CD14-positive monocyte (primary cell): ENCODE measurements around the gene CDH22. TPM values are rescaled to one million over a fixed set of nuclear protein-coding genes. Genes with fewer than 3 reads are reported as not detected.
A peak's percentile ranks its signal among the peaks of the same experiment; 100 is the strongest.

Source experiments
- DNase-seq, 3 donors: peaks; one replicate each; pipeline ENCODE4 v3.0.0-alpha.2; 2011 to 2022
- H2AFZ ChIP-seq: 2 replicates; pipeline ENCODE4 v1.6.0; 2012; ENCODE audit warnings: mild to moderate bottlenecking, low read depth, low read length, inconsistent platforms; ENCODE audit not compliant: insufficient read depth, poor library complexity, severe bottlenecking
- H3K27ac ChIP-seq, 2 donors: 1 replicate in 1 of 2; 2 replicates in 1 of 2; pipeline ENCODE4 v1.5.1; 2012 to 2013; ENCODE audit warnings: low read length in 2 of 2, control low read depth in 1 of 2, inconsistent platforms in 1 of 2, low read depth in 1 of 2, mild to moderate bottlenecking in 1 of 2
- H3K27me3 ChIP-seq, 2 donors: one replicate each; pipeline versions ENCODE4 v1.6.0 to v1.6.1; 2011 to 2013; ENCODE audit warnings: low read length in 2 of 2; ENCODE audit not compliant: control insufficient read depth in 2 of 2, insufficient read depth in 2 of 2
- H3K36me3 ChIP-seq, 2 donors: replicated peaks in 1 of 2; 1 replicate in 1 of 2; 2 replicates in 1 of 2; pipeline versions ENCODE4 v1.5.1 to v1.6.1; 2012 to 2013; ENCODE audit warnings: low read length in 2 of 2, control low read depth in 1 of 2, inconsistent platforms in 1 of 2, mild to moderate bottlenecking in 1 of 2; ENCODE audit not compliant: insufficient read depth in 2 of 2, control insufficient read depth in 1 of 2
- H3K4me1 ChIP-seq, 2 donors: 1 replicate in 1 of 2; 2 replicates in 1 of 2; pipeline versions ENCODE4 v1.5.1 to v1.6.1; 2012 to 2013; ENCODE audit warnings: low read length in 2 of 2, control low read depth in 1 of 2, inconsistent platforms in 1 of 2, mild to moderate bottlenecking in 1 of 2, moderate library complexity in 1 of 2; ENCODE audit not compliant: insufficient read depth in 2 of 2, control insufficient read depth in 1 of 2
- H3K4me2 ChIP-seq: replicated peaks from 2 replicates; pipeline ENCODE3; 2012; ENCODE audit warnings: low read length, moderate library complexity, mild to moderate bottlenecking; ENCODE audit not compliant: poor library complexity, severe bottlenecking; ENCODE audit errors: extremely low read depth
- H3K4me3 ChIP-seq, 3 experiments: fragments of 200-600 bp in 1 of 3; sonication (generic) in 1 of 3; replicated peaks in 1 of 3; 1 replicate in 2 of 3; 2 replicates in 1 of 3; pipeline ENCODE4 v1.5.1; 2011 to 2013; ENCODE audit warnings: low read length in 3 of 3, mild to moderate bottlenecking in 3 of 3, control low read depth in 2 of 3, low read depth in 2 of 3, inconsistent platforms in 1 of 3, moderate library complexity in 1 of 3
- H3K79me2 ChIP-seq: 2 replicates; pipeline ENCODE4 v1.6.0; 2012; ENCODE audit warnings: mild to moderate bottlenecking, control low read depth, inconsistent platforms, low read length, moderate library complexity; ENCODE audit not compliant: insufficient read depth
- H3K9ac ChIP-seq: 2 replicates; pipeline ENCODE4 v1.6.0; 2017; ENCODE audit warnings: low read length, mild to moderate bottlenecking; ENCODE audit not compliant: insufficient read depth, poor library complexity, severe bottlenecking
- H3K9me3 ChIP-seq, 2 donors: replicated peaks in 1 of 2; 1 replicate in 1 of 2; 2 replicates in 1 of 2; pipeline versions ENCODE4 v1.5.1 to v1.6.1; 2012 to 2013; ENCODE audit warnings: low read length in 2 of 2, control low read depth in 1 of 2; ENCODE audit not compliant: control insufficient read depth in 1 of 2, insufficient read depth in 1 of 2
- H4K20me1 ChIP-seq: 2 replicates; pipeline ENCODE4 v1.6.0; 2012; ENCODE audit warnings: mild to moderate bottlenecking, low read length, control low read depth, moderate library complexity; ENCODE audit not compliant: insufficient read depth
- H3K27ac Mint-ChIP-seq, 7 donors: one replicate each; pipeline ENCODE4 v1.8.0; 2020; ENCODE audit warnings: mild to moderate bottlenecking in 7 of 7, mixed read lengths in 7 of 7, moderate library complexity in 6 of 7, inconsistent platforms in 2 of 7
- H3K27me3 Mint-ChIP-seq, 3 donors: one replicate each; pipeline ENCODE4 v1.8.0; 2021 to 2022; ENCODE audit warnings: low read depth in 3 of 3, mild to moderate bottlenecking in 3 of 3, mixed read lengths in 3 of 3, moderate library complexity in 3 of 3, inconsistent platforms in 1 of 3
- H3K36me3 Mint-ChIP-seq, 2 donors: one replicate each; pipeline ENCODE4 v1.8.0; 2020; ENCODE audit warnings: mixed read lengths in 2 of 2, inconsistent platforms in 1 of 2, mild to moderate bottlenecking in 1 of 2
- H3K4me1 Mint-ChIP-seq: one replicate; pipeline ENCODE4 v1.8.0; 2020; ENCODE audit warnings: mild to moderate bottlenecking, mixed read lengths
- H3K4me3 Mint-ChIP-seq, 2 donors: one replicate each; pipeline ENCODE4 v1.8.0; 2020; ENCODE audit warnings: mild to moderate bottlenecking in 2 of 2, mixed read lengths in 2 of 2, moderate library complexity in 1 of 2
- H3K9me3 Mint-ChIP-seq, 7 donors: one replicate each; pipeline ENCODE4 v1.8.0; 2020 to 2022; ENCODE audit warnings: mixed read lengths in 7 of 7, mild to moderate bottlenecking in 6 of 7, moderate library complexity in 6 of 7, inconsistent platforms in 2 of 7
- CTCF ChIP-seq: fragments of 200-600 bp; IDR thresholded peaks from one replicate; pipeline ENCODE4 v1.8.0; 2022; ENCODE audit warnings: antibody characterized with exemption, mild to moderate bottlenecking
- WGBS: methylation state at CpG from one replicate; pipeline ENCODE4 v1.1.5; 2013; ENCODE audit warnings: missing lambda C conversion rate; ENCODE audit not compliant: insufficient coverage; 5-methylcytosine and 5-hydroxymethylcytosine counted together
- intact Hi-C, 2 donors: fragments of 100-400 bp; cut with micrococcal nuclease; formaldehyde crosslinking; loops; one replicate each; pipeline versions ENCODE4 v1.15.0 to v1.15.1; 2023
- polyA plus RNA-seq, 3 donors: library from polyadenylated mRNA; depleted of rRNA in 1 of 3; unstranded in 2 of 3; stranded (reverse) in 1 of 3; fragments of 300-500 nt in 2 of 3; fragments of >200 nt in 1 of 3; fragmentation: Illumina TruSeq in 2 of 3; gene quantifications; 1 replicate in 2 of 3; 2 replicates in 1 of 3; pipeline ENCODE4 v1.2.3, GENCODE V29; 2012 to 2021

The CDH22 gene
- polyA plus RNA-seq, 3 donors, result not detected

- Histone ChIP-seq H3K9ac (no peak overlapping the region), H3K79me2 (no peaks in the 10 kb centered on the region), H3K9me3 (no peaks in the 10 kb centered on the region), H3K4me3 (no peak overlapping the region), H3K27ac (peak overlapping the region; percentile 20 to 61), H4K20me1 (peaks cover 35% of the 10 kb centered on the region), H3K36me3 (peaks cover 45 to 78% of the 10 kb centered on the region in 2 donors), H3K4me2 (peak overlapping the region; percentile 26), H3K4me1 (peaks cover 17 to 24% of the 10 kb centered on the region in 2 donors), H3K27me3 (no peaks in the 10 kb centered on the region), H2AFZ (no peak overlapping the region)
- 96% methylated on average over 7 of the region's 8 CpGs for WGBS
- intact Hi-C loops, result no loop called here
- peak overlapping the region; percentile 84 to 94 (median 89) for H3K27ac Mint-ChIP-seq
- TF ChIP-seq CTCF, result no peak
- H3K4me3 Mint-ChIP-seq, result no peak overlapping the region
- peaks cover 20% of the 10 kb centered on the region for H3K4me1 Mint-ChIP-seq
- peaks cover 66 to 84% of the 10 kb centered on the region in 2 donors for H3K36me3 Mint-ChIP-seq
- peaks cover 0 to 2% (median 0%) of the 10 kb centered on the region in 7 donors for H3K9me3 Mint-ChIP-seq
- no peak for DNase-seq
- H3K27me3 Mint-ChIP-seq, result no peaks in the 10 kb centered on the region
These were observed 42.6 kb upstream of the CDH22 start for GRCh38 chr20:46350986-46351267.

- Histone ChIP-seq H3K36me3 (peaks cover 41 to 73% of the 10 kb centered on the region in 2 donors), H3K4me2 (peak overlapping the region; percentile 26), H4K20me1 (peaks cover 30% of the 10 kb centered on the region), H3K27ac (peak overlapping the region; percentile 20 to 61), H3K79me2 (no peaks in the 10 kb centered on the region), H3K4me3 (no peak overlapping the region), H3K27me3 (no peaks in the 10 kb centered on the region), H3K9ac (no peak overlapping the region), H3K4me1 (peaks cover 17 to 24% of the 10 kb centered on the region in 2 donors), H2AFZ (no peak overlapping the region), H3K9me3 (no peaks in the 10 kb centered on the region)
- TF ChIP-seq CTCF, result no peak
- H3K4me3 Mint-ChIP-seq, result peak overlapping the region; percentile 39 to 42
- no peaks in the 10 kb centered on the region for H3K27me3 Mint-ChIP-seq
- peak; percentile 30 to 63 (median 41) for DNase-seq
- intact Hi-C loops, result no loop called here
- H3K9me3 Mint-ChIP-seq, result peaks cover 0 to 2% (median 0%) of the 10 kb centered on the region in 7 donors
- H3K27ac Mint-ChIP-seq, result peak overlapping the region; percentile 68 to 94 (median 89)
- peaks cover 20% of the 10 kb centered on the region for H3K4me1 Mint-ChIP-seq
- 53% methylated on average over 11 of the region's 13 CpGs for WGBS
- peaks cover 62 to 80% of the 10 kb centered on the region in 2 donors for H3K36me3 Mint-ChIP-seq
These were observed 42.1 kb upstream of the CDH22 start for GRCh38 chr20:46350201-46350985.
